ENCODE results near the gene GAK.

Gene GAK

GRCh38 chr4:824461-825062 is 107.6 kb downstream of the GAK start:
- Histone ChIP-seq H3K9me3 (ENCODE audit: low read length) (peaks cover 3% of the 10 kb centered on the region), H3K36me3 (ENCODE audit: insufficient read depth, low read length) (no peaks in the 10 kb centered on the region), H3K4me1 (ENCODE audit: insufficient read depth, low read length) (no peaks in the 10 kb centered on the region), H3K4me3 (ENCODE audit: low read depth in 1 of 2, low read length in 2 of 2) (no peak overlapping the region), H3K27ac (ENCODE audit: low read depth, low read length) (no peak overlapping the region), H3K27me3 (ENCODE audit: control insufficient read depth in 1 of 2, insufficient read depth in 2 of 2, low read length in 2 of 2) (peaks cover 30 to 86% of the 10 kb centered on the region in 2 donors), H3K9ac (ENCODE audit: low read length) (no peak overlapping the region)

DNA sequence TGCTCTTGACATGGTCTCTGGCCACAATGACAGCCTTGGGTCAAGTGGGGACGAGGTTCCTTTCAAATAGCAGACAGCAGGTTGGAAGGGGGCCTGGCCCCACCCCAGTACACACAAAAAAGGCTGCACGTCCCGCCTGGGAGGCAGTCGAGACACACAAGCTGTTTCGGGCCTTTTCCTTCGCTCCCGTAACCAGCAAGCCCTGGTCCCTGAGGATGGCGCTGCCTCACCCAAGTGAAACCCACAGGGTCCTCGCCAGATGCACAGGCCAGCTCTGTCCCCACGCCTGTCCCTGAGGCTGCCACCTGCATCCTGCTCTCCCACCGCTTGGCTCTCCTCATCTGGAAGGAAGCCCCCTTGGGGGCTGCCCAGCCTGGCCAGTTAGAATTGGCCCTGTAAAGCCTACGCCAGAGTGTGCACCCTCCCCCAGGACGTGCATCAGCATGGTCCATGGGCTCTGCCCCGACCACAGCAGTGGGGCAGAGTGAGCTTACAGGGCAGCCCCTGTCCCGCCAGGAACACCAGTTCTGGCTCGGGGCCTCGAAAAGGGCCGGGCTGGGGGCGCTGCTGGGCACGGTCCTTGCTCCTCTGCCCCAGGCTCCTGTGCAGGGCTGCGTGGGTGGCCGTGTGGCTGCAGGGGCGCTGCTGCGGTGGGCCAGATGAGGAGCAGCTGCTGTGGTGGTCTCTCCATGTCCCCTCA is 108.2 kb downstream of the GAK start:
- Histone ChIP-seq H3K27me3 (ENCODE audit: control insufficient read depth in 1 of 2, insufficient read depth in 2 of 2, low read length in 2 of 2) (peaks cover 30 to 85% of the 10 kb centered on the region in 2 donors), H3K9ac (ENCODE audit: low read length) (no peak overlapping the region), H3K9me3 (ENCODE audit: low read length) (peaks cover 4% of the 10 kb centered on the region), H3K4me3 (ENCODE audit: low read depth in 1 of 2, low read length in 2 of 2) (no peak overlapping the region), H3K27ac (ENCODE audit: low read depth, low read length) (no peak overlapping the region), H3K4me1 (ENCODE audit: insufficient read depth, low read length) (no peaks in the 10 kb centered on the region), H3K36me3 (ENCODE audit: insufficient read depth, low read length) (no peaks in the 10 kb centered on the region)

DNA sequence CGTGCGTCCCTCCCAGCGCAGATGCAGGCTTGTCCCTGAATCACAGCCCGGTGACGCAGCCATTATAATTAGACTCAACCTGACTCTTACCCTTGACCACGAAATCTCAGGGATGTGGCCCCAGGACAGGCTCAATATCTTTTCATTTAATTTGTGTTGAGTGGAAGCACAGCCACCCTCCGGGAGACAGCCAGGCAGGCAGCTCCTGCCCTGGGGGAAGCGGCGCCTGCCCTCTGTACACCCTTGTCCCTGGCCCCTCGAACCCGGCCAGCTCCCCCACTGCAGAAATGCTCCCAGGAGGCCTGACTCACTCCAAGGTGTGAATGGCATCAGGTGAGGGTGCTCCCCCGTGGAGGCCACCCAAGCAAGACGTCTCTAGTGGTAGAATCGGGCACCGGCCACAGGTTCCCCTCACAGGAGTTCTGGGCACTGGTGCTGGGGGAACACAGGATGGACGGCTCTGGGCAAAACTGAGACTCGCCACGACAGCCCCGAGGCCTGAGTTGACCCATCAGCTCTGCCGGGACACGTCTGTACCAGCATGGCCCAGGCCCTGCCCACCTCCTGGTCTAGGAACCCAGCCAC is 108.8 kb downstream of the GAK start:
- H3K9me3 ChIP-seq (ENCODE audit: low read length) = peaks cover 4% of the 10 kb centered on the region
- H3K9ac ChIP-seq (ENCODE audit: low read length) = no peak overlapping the region
- no peak overlapping the region for H3K4me3 ChIP-seq (ENCODE audit: low read depth in 1 of 2, low read length in 2 of 2)
- no peaks in the 10 kb centered on the region for H3K36me3 ChIP-seq (ENCODE audit: insufficient read depth, low read length)
- H3K4me1 ChIP-seq (ENCODE audit: insufficient read depth, low read length) = no peaks in the 10 kb centered on the region
- H3K27me3 ChIP-seq (ENCODE audit: control insufficient read depth in 1 of 2, insufficient read depth in 2 of 2, low read length in 2 of 2) = peaks cover 30 to 83% of the 10 kb centered on the region in 2 donors
- H3K27ac ChIP-seq (ENCODE audit: low read depth, low read length) = no peak overlapping the region

DNA sequence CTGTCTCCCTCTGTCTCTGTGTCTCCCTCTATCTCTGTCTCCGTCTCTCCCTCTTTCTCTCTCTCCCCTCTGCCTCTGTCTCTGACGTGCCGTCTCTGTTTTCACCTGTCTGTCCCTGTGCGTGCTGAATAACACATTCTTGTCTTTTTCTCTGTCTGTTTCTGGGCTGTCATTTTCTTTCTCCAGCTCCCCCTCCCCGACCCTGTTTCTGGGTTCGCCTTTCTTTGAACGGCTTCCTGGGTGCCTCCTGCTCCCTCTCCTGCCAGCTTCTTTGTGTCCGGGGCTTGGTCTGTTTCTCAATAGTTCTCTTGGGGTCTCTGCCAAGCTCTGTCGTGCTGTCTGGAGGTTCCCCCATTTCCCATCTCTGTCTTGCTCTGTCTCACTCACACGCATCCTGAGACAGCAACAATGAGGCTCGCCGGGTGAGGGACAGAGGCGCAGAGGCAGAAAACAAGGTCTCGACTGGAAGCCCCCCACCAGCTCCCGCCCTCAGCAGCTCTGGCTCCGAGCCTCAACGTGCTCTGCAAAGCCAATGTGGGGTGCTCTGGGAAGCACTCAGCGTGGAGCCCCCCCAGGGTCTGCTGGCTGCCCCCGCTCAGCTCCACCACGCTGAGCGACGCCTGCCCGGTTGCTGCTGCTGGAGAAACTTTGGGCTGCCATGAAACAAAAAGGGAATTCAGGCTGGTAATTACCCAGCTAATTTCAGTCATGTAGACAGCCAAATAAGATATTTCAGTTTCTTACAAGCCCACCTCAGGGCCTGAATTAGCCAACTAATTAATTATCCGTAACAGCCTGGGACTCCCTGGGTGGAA is 109.5 kb downstream of the GAK start:
- H3K4me1 ChIP-seq (ENCODE audit: insufficient read depth, low read length) = no peaks in the 10 kb centered on the region
- no peaks in the 10 kb centered on the region for H3K36me3 ChIP-seq (ENCODE audit: insufficient read depth, low read length)
- H3K27me3 ChIP-seq (ENCODE audit: control insufficient read depth in 1 of 2, insufficient read depth in 2 of 2, low read length in 2 of 2) = peaks cover 30 to 81% of the 10 kb centered on the region in 2 donors
- H3K27ac ChIP-seq (ENCODE audit: low read depth, low read length) = no peak overlapping the region
- H3K9me3 ChIP-seq (ENCODE audit: low read length) = peaks cover 4% of the 10 kb centered on the region
- H3K9ac ChIP-seq (ENCODE audit: low read length) = no peak overlapping the region
- no peak overlapping the region for H3K4me3 ChIP-seq (ENCODE audit: low read depth in 1 of 2, low read length in 2 of 2)

DNA sequence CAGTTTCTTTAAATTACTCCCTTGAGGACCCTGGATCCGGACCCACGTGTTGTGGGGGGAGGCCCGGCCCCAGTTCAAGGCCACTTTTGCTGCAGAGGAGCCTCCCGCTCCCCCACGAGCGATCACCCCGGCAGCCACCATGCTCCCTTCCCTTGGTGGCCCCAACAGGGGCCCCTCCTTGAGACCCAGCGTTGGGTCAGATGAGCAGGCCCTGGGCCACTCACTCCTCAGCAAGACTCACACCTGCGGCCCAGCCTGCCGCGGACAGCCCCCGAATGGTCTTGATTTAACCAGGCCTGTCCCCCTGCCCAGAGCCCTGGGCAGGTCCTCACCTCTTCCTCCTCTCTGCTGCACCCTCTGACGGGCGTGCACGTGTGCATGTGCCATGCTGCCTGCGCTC is 110.5 kb downstream of the GAK start:
- H3K9ac ChIP-seq (ENCODE audit: low read length) = no peak overlapping the region
- H3K4me1 ChIP-seq (ENCODE audit: insufficient read depth, low read length) = peaks cover 4% of the 10 kb centered on the region
- peaks cover 30 to 73% of the 10 kb centered on the region in 2 donors for H3K27me3 ChIP-seq (ENCODE audit: control insufficient read depth in 1 of 2, insufficient read depth in 2 of 2, low read length in 2 of 2)
- H3K27ac ChIP-seq (ENCODE audit: low read depth, low read length) = no peak overlapping the region
- peaks cover 4% of the 10 kb centered on the region for H3K9me3 ChIP-seq (ENCODE audit: low read length)
- no peaks in the 10 kb centered on the region for H3K36me3 ChIP-seq (ENCODE audit: insufficient read depth, low read length)
- no peak overlapping the region for H3K4me3 ChIP-seq (ENCODE audit: low read depth in 1 of 2, low read length in 2 of 2)

DNA sequence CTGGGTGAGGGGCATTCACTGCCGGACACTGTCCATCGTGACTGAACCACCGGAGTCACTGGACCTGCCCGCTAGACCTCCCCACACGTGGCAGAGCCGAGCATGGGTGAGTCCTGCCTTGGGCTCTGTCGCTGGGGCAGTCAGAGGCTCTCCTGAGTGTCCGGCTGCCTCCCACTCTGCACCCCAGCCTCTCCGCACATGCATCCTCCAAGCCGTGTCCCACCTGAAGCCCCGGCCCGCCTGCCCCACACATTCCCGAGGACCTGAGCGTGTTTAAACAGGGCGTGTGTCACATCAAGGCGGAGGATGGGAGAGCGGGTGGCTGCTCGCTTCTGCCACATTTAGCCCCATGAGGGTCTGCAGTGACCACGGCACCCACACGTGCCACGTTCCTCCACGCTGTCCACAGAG is 110.9 kb downstream of the GAK start:
- H3K9me3 ChIP-seq (ENCODE audit: low read length) = peaks cover 4% of the 10 kb centered on the region
- no peak overlapping the region for H3K27ac ChIP-seq (ENCODE audit: low read depth, low read length)
- H3K36me3 ChIP-seq (ENCODE audit: insufficient read depth, low read length) = no peaks in the 10 kb centered on the region
- peaks cover 30 to 70% of the 10 kb centered on the region in 2 donors for H3K27me3 ChIP-seq (ENCODE audit: control insufficient read depth in 1 of 2, insufficient read depth in 2 of 2, low read length in 2 of 2)
- peaks cover 8% of the 10 kb centered on the region for H3K4me1 ChIP-seq (ENCODE audit: insufficient read depth, low read length)
- H3K9ac ChIP-seq (ENCODE audit: low read length) = no peak overlapping the region
- no peak overlapping the region for H3K4me3 ChIP-seq (ENCODE audit: low read depth in 1 of 2, low read length in 2 of 2)

DNA sequence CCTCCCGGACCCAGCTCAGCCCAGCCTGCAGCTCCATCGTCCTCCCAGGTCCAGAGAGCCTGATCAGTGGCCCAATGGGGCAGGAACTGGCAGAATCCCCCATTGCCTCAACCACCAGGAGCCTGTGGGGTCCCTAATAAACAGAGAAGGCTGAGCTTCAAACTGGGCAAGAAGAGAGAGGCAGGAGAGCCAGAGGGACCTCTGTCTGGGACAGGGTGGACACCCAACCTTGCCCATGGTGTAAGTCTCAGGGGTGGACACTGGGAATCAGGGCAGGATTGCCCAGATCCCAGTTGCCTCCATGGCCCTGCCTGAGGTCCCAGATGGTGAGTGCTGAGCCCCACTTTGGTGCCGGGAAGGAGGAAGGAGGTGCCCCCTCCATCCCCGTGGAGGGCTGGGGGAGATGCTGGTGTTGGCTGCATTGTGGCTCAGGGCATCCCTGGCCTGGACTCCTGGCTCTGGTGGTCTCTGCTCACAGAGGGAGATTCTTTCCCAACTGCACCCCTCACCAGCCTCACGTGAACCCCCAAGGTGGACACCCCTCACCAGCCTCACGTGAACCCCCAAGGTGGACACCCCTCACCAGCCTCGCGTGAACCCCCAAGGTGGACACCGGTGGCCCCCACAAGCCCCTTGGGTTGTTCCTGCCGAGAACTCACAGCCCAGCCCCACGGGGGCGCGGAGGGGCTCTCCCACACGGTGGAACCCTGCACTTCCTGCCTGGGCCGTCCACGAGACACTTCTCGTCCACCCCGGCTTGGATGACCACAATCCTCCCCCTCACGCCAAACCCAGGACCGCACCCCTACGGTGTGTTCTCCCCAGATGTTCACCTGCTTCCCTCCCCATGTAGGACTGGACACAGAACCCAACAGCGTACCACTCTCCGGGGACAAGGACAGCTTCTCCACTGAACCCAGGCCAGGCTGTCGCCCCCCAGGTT is 111.6 kb downstream of the GAK start:
- Histone ChIP-seq H3K9me3 (ENCODE audit: low read length) (peaks cover 4% of the 10 kb centered on the region), H3K4me3 (ENCODE audit: low read depth in 1 of 2, low read length in 2 of 2) (no peak overlapping the region), H3K9ac (ENCODE audit: low read length) (no peak overlapping the region), H3K27me3 (ENCODE audit: control insufficient read depth in 1 of 2, insufficient read depth in 2 of 2, low read length in 2 of 2) (peaks cover 30 to 68% of the 10 kb centered on the region in 2 donors), H3K36me3 (ENCODE audit: insufficient read depth, low read length) (no peaks in the 10 kb centered on the region), H3K4me1 (ENCODE audit: insufficient read depth, low read length) (peaks cover 14% of the 10 kb centered on the region), H3K27ac (ENCODE audit: low read depth, low read length) (no peak overlapping the region)

- Histone ChIP-seq H3K27ac (ENCODE audit: low read depth, low read length) (no peak overlapping the region), H3K27me3 (ENCODE audit: control insufficient read depth in 1 of 2, insufficient read depth in 2 of 2, low read length in 2 of 2) (peaks cover 26 to 59% of the 10 kb centered on the region in 2 donors), H3K4me3 (ENCODE audit: low read depth in 1 of 2, low read length in 2 of 2) (no peak overlapping the region), H3K9me3 (ENCODE audit: low read length) (peaks cover 4% of the 10 kb centered on the region), H3K9ac (ENCODE audit: low read length) (no peak overlapping the region), H3K36me3 (ENCODE audit: insufficient read depth, low read length) (no peaks in the 10 kb centered on the region), H3K4me1 (ENCODE audit: insufficient read depth, low read length) (peaks cover 17% of the 10 kb centered on the region)
Observed at GRCh38 chr4:819401-820229, 112.5 kb downstream of the GAK start.

- H3K9ac ChIP-seq (ENCODE audit: low read length) = no peak overlapping the region
- H3K4me1 ChIP-seq (ENCODE audit: insufficient read depth, low read length) = peaks cover 17% of the 10 kb centered on the region
- peaks cover 4% of the 10 kb centered on the region for H3K9me3 ChIP-seq (ENCODE audit: low read length)
- no peak overlapping the region for H3K27ac ChIP-seq (ENCODE audit: low read depth, low read length)
- H3K36me3 ChIP-seq (ENCODE audit: insufficient read depth, low read length) = no peaks in the 10 kb centered on the region
- H3K27me3 ChIP-seq (ENCODE audit: control insufficient read depth in 1 of 2, insufficient read depth in 2 of 2, low read length in 2 of 2) = peaks cover 15 to 46% of the 10 kb centered on the region in 2 donors
- no peak overlapping the region for H3K4me3 ChIP-seq (ENCODE audit: low read depth in 1 of 2, low read length in 2 of 2)
Observed at GRCh38 chr4:818106-818921, 113.8 kb downstream of the GAK start.
